EL (cell line): ENCODE measurements around the gene MPPED1.

Experiments used
- DNase-seq: peaks from one replicate; pipeline ENCODE4 v3.0.0-alpha.2; 2016

Gene MPPED1

DNA sequence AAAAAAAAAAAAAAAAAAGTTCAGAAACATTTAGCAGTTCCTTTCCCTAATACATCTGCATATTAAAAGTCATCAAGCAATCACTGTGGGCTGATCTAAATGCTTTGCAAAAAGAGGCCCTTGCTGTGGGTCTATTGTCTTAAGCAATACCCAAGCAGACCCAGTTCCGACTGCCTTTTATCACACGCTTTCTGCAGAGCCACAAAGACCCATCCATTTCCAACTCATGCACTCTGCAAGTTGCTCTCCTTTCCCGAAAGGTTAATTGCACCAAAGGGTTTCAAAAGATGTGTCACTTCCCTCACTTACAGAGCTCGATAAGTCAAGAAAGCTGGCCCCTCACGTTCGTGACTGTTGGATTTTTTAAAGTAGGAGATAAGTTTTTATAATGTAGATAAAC, 138.9 kb downstream of the MPPED1 start:
- DNase-seq = no peak

DNA sequence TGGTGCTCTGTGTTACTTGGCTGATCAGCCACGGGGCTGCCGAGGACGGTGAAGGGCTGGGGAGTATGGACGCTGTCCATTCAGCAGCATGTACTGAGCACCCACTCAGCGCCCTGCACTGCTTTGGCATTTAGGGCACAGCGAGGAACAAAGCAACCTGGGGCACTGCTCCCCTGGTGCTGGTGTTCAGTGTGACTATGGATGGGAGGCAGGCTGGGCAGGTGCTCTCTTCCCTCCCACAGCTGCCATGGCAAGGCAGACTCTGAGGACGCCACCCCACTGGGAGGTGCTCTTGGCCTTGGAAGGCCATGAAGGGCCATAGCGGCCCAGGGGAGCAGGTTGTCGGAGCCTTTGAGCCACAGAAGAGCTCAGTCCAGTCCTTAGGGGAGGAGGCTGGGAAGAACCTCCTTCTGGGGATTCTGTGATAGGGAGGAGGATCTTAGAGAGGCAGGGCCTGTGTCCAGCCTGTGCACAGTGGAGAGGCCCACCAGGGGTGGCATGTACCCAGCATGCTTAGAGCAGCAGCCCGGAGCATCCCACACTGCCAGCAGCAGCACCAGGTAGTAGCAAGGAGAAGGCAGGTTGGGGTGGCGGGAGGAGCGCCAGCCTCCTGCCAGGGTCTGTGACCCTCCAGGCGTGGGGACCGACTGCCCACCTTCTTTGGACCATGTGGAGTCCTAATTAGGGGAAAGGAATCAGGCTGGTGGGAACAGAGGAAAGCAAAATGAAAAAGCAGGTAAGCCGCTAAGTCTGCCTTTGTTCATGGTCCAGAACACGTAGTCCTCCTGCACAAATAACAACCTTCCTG, 141.8 kb downstream of the MPPED1 start:
- DNase-seq = no peak

DNA sequence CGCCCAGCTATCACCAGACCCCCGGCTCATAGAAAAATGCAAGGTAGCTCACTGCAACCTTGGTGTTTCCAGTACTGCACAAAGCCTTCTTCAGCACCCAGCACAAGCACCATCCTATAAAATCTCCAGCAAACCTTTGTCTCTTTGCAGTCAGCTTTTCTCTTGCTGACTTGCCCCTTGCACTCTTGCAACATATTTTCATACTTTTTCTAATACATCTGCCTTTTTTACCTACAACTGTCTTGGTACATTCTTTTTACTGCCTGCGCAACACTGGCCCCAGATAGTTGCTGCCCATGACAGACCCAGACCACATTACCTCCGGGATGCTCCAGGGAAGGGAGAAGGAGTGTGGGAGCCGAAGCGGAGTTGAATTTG, 142.4 kb downstream of the MPPED1 start:
- no peak for DNase-seq

DNA sequence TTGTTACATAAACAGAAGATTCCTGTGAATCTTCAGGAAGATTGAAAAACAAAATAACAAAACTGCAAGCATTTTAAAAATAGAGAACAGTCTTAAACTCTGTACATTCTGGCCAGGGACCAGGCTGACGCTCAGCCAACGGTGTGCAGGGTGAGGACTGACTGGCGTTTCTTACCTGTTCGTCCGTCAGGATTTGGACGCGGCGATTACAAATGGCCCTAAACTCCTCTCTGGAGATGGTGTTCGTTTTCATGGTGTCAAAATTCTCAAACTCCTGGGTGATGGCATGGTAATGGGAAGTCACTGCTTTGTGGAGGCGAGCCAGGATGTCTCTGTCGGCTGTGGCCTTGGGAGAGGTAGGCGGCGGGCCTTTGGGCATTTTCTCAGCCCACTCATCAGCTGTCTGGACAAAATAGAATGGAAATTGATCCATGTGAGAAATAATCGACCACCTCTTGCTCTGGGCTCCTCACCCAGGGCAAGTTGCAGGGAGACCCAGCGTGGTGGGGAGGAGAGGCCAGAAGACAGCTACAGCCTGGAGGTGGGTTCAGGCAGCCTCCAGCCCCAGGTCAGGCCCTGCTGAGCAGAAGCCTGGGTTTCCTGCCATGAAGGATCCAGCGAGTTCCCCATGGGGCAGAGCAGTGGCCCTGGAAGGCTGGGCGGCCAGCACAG, 143.0 kb downstream of the MPPED1 start:
- no peak for DNase-seq

- DNase-seq = no peak
Observed at GRCh38 chr22:43555561-43556515, 144.0 kb downstream of the MPPED1 start.
